GM12875 (cell line): ENCODE results near the gene CARD9.

Source experiments
- H3K4me3 ChIP-seq: one replicate; pipeline ENCODE4 v1.5.1; 2011; ENCODE audit warnings: low read depth, low read length, control low read depth
- TF ChIP-seq, protein P1 (sequence below): IDR thresholded peaks from 2 replicates; pipeline ENCODE4 v1.5.1; 2011; ENCODE audit warnings: low read depth, mild to moderate bottlenecking, control low read depth, inconsistent platforms, low read length, moderate library complexity, borderline replicate concordance; ENCODE audit not compliant: insufficient read depth

Gene CARD9

DNA sequence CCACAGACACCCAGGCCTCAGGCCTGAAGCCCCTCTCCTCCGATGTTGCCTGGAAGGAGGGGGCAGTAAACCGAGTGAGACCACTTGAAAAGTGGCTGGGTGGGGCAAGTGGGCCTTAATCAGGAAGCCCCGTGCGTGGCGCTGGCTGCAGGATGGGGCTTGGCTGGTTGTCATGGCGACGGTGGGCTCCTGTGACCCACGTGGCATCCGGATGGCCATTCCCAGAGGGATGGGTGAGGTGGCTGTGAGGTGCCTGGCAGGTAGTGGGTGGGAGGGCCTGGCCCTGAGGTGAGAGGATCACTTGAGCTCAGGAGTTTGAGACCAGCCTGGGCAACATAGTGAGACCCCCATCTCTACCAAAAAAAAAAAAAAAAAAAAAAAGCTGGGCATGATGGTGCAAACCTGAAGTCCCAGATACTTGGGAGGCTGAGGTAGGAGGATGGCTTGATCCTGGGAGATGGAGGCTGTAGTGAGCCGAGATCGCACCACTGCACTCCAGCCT lies 40.9 kb downstream of the CARD9 start:
- TF ChIP-seq, protein P1, sequence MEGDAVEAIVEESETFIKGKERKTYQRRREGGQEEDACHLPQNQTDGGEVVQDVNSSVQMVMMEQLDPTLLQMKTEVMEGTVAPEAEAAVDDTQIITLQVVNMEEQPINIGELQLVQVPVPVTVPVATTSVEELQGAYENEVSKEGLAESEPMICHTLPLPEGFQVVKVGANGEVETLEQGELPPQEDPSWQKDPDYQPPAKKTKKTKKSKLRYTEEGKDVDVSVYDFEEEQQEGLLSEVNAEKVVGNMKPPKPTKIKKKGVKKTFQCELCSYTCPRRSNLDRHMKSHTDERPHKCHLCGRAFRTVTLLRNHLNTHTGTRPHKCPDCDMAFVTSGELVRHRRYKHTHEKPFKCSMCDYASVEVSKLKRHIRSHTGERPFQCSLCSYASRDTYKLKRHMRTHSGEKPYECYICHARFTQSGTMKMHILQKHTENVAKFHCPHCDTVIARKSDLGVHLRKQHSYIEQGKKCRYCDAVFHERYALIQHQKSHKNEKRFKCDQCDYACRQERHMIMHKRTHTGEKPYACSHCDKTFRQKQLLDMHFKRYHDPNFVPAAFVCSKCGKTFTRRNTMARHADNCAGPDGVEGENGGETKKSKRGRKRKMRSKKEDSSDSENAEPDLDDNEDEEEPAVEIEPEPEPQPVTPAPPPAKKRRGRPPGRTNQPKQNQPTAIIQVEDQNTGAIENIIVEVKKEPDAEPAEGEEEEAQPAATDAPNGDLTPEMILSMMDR, result no peak
- no peak overlapping the region for H3K4me3 ChIP-seq

DNA sequence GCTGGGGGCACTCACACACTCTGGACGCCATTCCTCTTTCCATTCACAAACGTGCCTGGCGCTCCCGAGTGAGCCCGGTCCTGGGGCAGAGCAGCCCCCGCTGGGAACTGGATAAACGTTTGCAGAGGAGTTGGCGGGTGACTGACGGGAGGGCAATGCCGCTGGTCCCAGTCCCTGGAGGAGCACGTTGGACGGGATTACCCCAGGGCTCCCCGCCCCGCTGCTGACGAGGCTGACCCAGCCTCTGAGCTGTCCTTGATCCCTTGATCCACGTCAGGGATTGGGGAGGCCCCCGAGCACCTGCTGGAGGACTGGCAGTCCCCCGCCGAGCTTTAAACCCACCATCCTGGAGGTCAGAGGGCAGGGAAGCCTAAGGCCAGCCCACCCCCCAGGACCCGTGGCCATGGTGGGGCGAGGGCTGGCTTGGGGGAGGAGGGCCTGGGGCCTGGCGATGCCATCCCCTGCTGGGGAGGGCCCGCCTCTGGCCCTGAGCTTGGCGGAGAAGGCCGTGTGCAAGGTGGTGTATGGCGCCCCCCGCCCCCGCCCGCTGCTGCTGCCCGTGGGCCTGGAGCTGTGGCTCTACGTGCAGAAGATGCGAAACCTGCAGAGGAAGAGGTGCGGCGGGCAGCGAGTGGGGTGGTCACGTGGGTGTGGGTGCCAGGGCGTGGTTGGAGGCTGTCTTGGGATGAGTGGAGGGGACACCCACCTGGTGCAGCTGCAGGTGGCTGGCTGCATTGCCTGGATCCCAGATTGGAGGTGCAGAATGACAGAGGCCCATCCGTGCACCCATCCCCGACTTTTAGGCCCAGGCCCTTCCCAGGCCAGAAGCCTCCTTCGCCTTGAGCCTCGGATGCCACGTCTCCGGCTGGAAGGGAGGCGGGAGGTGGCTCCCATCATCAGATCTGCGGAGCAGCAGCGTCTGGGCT lies 41.6 kb downstream of the CARD9 start:
- TF ChIP-seq, protein P1, result no peak
- no peak overlapping the region for H3K4me3 ChIP-seq

DNA sequence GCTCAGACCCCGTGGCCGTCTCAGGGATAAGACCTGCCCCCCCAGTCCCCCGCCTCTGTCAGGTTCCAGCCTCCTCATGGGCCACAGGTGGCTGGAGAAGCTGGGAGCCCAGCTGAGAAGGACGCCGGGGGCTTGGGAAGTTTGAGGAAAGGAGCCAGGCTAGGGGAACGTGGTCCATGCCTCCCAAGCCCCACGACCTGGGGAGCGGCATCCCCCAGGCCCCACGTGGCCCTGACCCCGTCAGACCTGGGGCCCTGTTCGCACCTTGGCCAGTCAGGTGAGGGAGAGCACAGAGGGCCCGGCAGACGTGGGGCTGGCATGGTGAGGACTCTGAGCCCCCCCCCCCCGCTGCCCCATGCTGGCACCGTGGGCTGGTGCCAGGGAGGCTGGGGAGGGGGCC lies 42.4 kb downstream of the CARD9 start:
- TF ChIP-seq, protein P1, result no peak
- no peak overlapping the region for H3K4me3 ChIP-seq

DNA sequence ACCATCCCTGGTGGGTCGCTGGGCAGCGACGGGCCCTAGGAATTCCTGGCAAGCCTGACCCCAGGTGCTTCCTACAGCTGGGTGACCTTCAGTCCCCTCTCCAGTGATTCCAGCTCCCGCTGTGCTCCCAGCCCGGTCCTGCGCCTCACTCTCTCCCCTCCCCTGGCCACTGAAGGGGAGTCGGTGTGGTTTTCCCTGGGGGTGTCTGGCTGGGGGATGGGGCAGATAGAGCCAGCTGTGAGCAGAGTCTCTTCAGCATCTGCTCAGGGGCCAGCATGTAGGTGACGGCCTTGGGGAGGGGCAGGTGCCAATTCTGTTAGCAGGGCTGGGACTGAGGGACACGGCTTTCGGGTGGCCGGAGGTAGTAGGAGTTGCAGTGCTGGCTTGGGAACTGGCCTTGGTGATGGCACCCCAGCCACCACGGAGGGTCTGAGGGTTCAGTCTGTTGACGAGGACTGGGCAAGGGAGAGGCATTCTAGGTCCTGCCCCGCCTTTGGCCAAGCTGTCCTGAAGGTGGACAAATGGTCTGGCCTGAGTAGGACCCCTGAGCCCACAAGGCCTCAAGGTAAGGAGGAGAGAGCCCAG lies 43.0 kb downstream of the CARD9 start:
- TF ChIP-seq, protein P1, result no peak
- no peak overlapping the region for H3K4me3 ChIP-seq

DNA sequence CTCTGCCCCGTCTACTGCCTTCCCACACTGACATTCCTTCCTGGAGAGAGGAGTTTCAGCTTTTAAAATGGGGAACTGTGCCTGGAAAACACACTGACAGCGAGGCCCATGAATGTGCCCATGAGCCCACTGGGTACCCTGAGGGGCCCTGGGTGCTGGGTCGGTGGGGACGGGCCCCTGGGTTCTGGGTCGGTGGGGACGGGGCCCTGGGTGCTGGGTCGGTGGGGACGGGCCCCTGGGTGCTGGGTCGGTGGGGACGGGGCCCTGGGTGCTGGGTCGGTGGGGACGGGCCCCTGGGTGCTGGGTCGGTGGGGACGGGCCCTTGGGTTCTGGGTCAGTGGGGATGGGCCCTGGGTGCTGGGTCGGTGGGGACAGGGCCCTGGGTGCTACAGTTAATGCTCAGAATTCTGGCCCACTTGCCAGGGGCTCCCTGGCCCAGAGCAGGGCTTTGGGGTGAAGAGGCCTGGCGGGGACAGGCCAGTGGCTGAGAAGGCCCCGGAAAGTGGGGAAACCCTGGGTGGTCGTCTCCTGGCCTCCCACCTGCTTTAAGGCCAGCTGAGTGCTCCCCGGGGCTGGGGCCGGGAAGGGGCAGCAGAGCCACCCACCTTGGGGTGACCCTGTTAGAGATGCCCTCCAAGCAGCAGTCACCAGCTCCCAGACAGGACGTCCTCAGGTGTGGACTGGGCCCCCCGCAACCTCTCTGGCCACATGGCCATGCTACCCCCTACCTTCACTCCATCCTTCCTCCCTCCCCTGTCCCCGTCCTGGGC lies 43.6 kb downstream of the CARD9 start:
- TF ChIP-seq, protein P1, result no peak
- H3K4me3 ChIP-seq, result no peak overlapping the region

DNA sequence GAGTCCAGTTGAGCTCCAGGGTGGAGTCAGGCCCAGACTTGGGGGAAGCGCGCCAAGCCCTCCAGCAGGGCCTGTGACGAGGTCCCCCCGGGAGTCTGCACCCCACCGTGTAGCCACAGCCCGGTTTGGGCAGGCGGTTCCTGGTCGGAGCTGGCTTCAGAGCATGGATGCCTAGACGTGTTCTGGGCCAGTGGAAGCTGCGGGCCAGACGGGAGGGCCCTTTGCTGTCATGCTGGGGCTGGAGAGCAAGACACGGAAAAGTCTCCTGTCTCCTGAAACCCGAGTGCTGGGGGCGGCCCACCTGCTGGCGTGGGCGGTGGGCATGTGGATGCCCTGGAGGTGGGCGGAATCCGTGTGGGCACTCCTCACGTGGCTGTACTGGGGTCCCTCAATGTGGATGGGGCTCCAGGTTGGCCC lies 44.2 kb downstream of the CARD9 start:
- TF ChIP-seq, protein P1, result no peak
- no peak overlapping the region for H3K4me3 ChIP-seq
